ENCODE results near the gene SHISA3. TPM values are rescaled to one million over a fixed set of nuclear protein-coding genes. Genes with fewer than 3 reads are reported as not detected.

SHISA3 gene
- not detected in 2 replicates for total RNA-seq (2014; rRNA removed; shearing (Covaris generic); ENCODE audit: low replicate concordance)

DNA sequence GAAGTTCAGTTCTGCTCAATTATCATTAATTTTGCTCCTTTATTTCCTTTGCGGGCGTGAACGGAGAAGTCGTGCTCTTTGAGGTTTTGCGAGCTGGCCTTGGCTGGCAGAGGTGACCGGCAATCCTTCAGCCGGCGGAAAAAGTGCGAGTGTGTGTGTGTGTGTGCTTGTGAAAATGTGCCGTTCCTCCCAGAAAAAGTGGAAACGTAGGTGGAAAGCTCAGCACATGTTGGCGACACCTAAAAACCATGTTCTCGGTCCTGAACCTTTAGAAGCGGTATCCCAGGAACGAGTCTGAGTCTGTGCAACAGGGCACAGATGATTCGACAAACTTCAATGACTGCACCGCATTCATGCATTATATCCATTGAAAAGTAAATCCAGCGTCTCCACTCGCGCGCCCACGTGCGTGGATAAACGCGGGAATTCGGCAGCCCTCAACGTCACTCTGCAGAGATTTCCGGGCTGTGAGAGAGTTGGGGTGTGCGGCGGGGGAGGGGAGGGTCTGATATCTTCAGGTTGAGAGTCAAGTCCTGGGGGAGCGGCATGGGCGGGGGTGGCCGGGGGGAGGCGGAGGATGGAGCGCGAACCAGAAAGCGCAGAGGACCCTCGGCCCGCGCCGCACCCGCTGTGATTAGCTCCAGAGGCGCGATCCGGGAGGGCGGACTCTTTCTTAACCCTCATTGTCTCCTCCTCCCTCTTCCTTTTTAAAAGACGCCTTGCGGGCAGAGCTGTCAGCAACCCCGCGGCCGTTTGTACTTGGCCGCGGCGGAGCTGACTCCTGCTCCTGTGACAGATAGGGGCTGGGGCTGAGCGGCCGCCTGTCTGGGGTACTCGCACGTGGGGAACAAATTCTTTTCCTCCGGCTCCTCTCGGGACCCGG lies at the start of gene SHISA3:
TSS of gene SHISA3 (plus strand) at position 737 of the 883 bp plus-strand sequence. CDS start 569 bp downstream, outside the sequence.
- Histone ChIP-seq H3K4me3 (ENCODE audit: low read length) (no peak within 1 kb of the TSS), H3K9me2 (replicated peaks; ENCODE audit: insufficient read depth, low read length) (no peaks in the 10 kb centered on the region), H3K4me1 (ENCODE audit: low read length) (no peaks in the 10 kb centered on the region), H2AFZ (ENCODE audit: low read length) (no peak within 1 kb of the TSS), H3K79me2 (ENCODE audit: low read length) (no peaks in the 10 kb centered on the region), H3K9me3 (ENCODE audit: low read length) (no peaks in the 10 kb centered on the region), H3K36me3 (ENCODE audit: insufficient read depth, low read length) (no peaks in the 10 kb centered on the region), H3K27ac (ENCODE audit: low read length) (no peak within 1 kb of the TSS), H3K9ac (ENCODE audit: low read length) (no peak within 1 kb of the TSS), H3K4me2 (ENCODE audit: low read depth, low read length, poor library complexity, severe bottlenecking) (no peak within 1 kb of the TSS), H3K27me3 (ENCODE audit: low read length) (no peaks in the 10 kb centered on the region), H4K20me1 (ENCODE audit: insufficient read depth, low read depth, low read length) (no peaks in the 10 kb centered on the region)
- DNase-seq, result no peak

DNA sequence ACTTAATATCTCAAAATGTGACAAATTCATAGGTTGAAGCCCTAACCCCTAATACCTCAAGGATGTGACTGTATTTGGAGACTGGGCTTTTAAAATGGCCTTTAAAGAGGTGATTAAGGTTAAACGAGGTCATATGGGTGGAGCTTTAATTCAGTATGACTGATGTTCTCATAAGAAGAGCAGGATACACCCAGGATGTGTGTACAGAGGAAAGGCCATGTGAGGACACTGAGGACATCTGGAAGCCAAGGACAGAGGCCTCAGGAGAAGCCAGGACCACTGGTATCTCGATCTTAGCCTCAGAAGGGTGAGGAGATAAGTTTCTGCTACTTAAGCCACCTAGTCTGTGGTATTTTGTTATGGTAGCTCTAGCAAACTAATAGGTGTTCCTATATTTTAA lies 49.0 kb upstream of the SHISA3 start:
- Histone ChIP-seq H3K4me2 (ENCODE audit: low read depth, low read length, poor library complexity, severe bottlenecking) (no peak overlapping the region), H2AFZ (ENCODE audit: low read length) (no peak overlapping the region), H3K79me2 (ENCODE audit: low read length) (no peaks in the 10 kb centered on the region), H3K9me2 (replicated peaks; ENCODE audit: insufficient read depth, low read length) (no peaks in the 10 kb centered on the region), H3K36me3 (ENCODE audit: insufficient read depth, low read length) (no peaks in the 10 kb centered on the region), H3K4me1 (ENCODE audit: low read length) (peaks cover 2% of the 10 kb centered on the region; the same call in 1 of the 2 replicates), H3K9me3 (ENCODE audit: low read length) (no peaks in the 10 kb centered on the region), H3K27me3 (ENCODE audit: low read length) (no peaks in the 10 kb centered on the region), H4K20me1 (ENCODE audit: insufficient read depth, low read depth, low read length) (no peaks in the 10 kb centered on the region), H3K27ac (ENCODE audit: low read length) (no peak overlapping the region), H3K9ac (ENCODE audit: low read length) (no peak overlapping the region), H3K4me3 (ENCODE audit: low read length) (no peak overlapping the region)
- no peak for DNase-seq

DNA sequence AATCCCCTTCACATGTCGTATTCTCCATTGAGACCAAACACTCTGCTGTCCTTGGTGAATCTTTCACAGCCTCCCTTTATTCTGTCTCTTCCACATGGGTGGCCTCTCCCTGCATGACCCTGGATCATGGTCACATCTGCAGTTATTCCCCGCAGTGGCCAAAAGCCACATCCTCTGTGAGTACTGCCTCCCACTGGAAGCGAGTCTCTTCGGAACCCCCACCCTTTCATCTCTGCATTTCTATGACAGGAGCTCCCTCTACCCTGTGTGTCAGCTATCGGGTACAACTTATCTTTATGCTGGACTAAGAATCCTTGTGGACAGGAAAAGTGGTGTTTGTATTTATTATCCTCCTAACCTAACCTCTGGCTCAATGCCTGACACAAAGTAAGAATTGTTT lies 48.6 kb upstream of the SHISA3 start:
- no peak for DNase-seq
- H3K27ac ChIP-seq (ENCODE audit: low read length), result no peak overlapping the region
- no peaks in the 10 kb centered on the region for H4K20me1 ChIP-seq (ENCODE audit: insufficient read depth, low read depth, low read length)
- H3K9me2 ChIP-seq (replicated peaks; ENCODE audit: insufficient read depth, low read length), result no peaks in the 10 kb centered on the region
- H3K4me2 ChIP-seq (ENCODE audit: low read depth, low read length, poor library complexity, severe bottlenecking), result no peak overlapping the region
- H3K9ac ChIP-seq (ENCODE audit: low read length), result no peak overlapping the region
- H3K36me3 ChIP-seq (ENCODE audit: insufficient read depth, low read length), result no peaks in the 10 kb centered on the region
- peaks cover 2% of the 10 kb centered on the region; the same call in 1 of the 2 replicates for H3K4me1 ChIP-seq (ENCODE audit: low read length)
- no peaks in the 10 kb centered on the region for H3K79me2 ChIP-seq (ENCODE audit: low read length)
- H3K9me3 ChIP-seq (ENCODE audit: low read length), result no peaks in the 10 kb centered on the region
- no peak overlapping the region for H3K4me3 ChIP-seq (ENCODE audit: low read length)
- H2AFZ ChIP-seq (ENCODE audit: low read length), result no peak overlapping the region
- no peaks in the 10 kb centered on the region for H3K27me3 ChIP-seq (ENCODE audit: low read length)

DNA sequence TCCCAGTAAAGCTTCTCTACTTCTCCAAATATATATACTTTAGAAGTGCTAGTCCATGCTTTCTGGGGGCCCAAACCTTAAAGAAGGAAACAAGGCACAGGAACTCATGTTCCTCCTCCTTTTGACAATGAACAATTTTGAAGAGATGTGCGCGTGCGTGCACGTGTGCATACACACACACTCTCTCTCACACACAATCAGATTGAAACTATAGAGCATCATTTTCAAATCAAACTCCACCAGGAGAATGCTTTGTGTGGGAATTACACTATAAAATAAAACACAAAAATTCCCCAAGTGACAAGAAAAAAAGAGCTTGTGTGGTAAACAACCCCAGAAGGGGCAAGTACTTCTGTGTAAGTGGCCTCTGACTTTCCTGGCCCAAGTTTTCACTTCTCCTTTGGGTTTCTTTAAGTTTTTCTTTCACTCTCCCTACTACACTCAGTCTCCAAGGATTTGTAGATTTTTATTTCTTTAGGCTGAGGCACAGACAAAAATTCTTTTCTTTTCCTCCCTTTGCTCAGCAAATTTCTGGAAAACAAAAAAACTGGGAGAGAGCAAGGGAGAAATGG lies 46.6 kb upstream of the SHISA3 start:
- no peaks in the 10 kb centered on the region for H4K20me1 ChIP-seq (ENCODE audit: insufficient read depth, low read depth, low read length)
- H3K9me2 ChIP-seq (replicated peaks; ENCODE audit: insufficient read depth, low read length), result no peaks in the 10 kb centered on the region
- DNase-seq, result peak; percentile 15
- no peak overlapping the region for H3K27ac ChIP-seq (ENCODE audit: low read length)
- H3K27me3 ChIP-seq (ENCODE audit: low read length), result no peaks in the 10 kb centered on the region
- no peak overlapping the region for H3K4me2 ChIP-seq (ENCODE audit: low read depth, low read length, poor library complexity, severe bottlenecking)
- H3K79me2 ChIP-seq (ENCODE audit: low read length), result no peaks in the 10 kb centered on the region
- H3K4me1 ChIP-seq (ENCODE audit: low read length), result no peaks in the 10 kb centered on the region
- H3K9me3 ChIP-seq (ENCODE audit: low read length), result no peaks in the 10 kb centered on the region
- no peaks in the 10 kb centered on the region for H3K36me3 ChIP-seq (ENCODE audit: insufficient read depth, low read length)
- H2AFZ ChIP-seq (ENCODE audit: low read length), result no peak overlapping the region
- H3K9ac ChIP-seq (ENCODE audit: low read length), result no peak overlapping the region
- H3K4me3 ChIP-seq (ENCODE audit: low read length), result no peak overlapping the region

DNA sequence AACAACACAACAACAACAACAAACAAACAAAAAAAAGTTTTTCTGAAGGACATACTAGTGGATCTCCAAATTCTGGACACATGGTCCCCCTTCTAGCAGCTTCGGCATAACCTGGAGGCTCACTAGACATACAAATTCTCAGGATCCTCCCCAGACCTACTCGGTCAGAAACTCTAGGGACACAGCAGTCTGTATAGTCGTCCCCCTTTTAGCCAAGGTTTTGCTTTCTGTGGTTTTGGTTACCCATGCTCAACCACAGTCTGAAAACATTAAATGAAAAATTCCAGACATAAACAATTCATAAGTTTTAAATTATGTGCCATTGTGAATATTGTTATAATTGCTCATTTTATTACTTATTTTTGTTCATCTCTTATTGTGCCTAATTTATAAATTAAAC lies 45.2 kb upstream of the SHISA3 start:
- Histone ChIP-seq H3K36me3 (ENCODE audit: insufficient read depth, low read length) (no peaks in the 10 kb centered on the region), H3K9me2 (replicated peaks; ENCODE audit: insufficient read depth, low read length) (no peaks in the 10 kb centered on the region), H3K9ac (ENCODE audit: low read length) (no peak overlapping the region), H3K4me2 (ENCODE audit: low read depth, low read length, poor library complexity, severe bottlenecking) (no peak overlapping the region), H4K20me1 (ENCODE audit: insufficient read depth, low read depth, low read length) (no peaks in the 10 kb centered on the region), H3K79me2 (ENCODE audit: low read length) (no peaks in the 10 kb centered on the region), H3K27ac (ENCODE audit: low read length) (no peak overlapping the region), H3K9me3 (ENCODE audit: low read length) (no peaks in the 10 kb centered on the region), H3K27me3 (ENCODE audit: low read length) (no peaks in the 10 kb centered on the region), H2AFZ (ENCODE audit: low read length) (no peak overlapping the region), H3K4me1 (ENCODE audit: low read length) (no peaks in the 10 kb centered on the region), H3K4me3 (ENCODE audit: low read length) (no peak overlapping the region)
- no peak for DNase-seq

DNA sequence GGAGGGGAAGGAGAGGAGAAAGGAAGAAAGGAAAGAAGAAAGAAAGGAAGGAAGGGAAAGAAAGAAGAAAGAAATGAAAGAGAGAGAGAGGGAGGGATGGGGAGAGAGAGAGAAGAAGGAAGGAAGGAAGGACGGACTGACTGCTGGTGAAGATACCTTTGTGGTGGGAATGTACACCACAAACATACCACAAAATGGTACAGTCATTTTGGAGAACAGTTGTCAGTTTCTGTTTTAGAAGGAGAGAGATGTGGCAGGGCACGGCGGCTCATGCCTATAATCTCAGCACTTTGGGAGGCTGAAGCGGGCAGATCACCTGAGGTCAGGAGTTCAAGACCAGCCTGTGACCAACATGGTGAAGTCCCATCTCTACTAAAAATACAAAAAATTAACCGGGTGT lies 40.0 kb upstream of the SHISA3 start:
- no peak overlapping the region for H3K9ac ChIP-seq (ENCODE audit: low read length)
- no peak overlapping the region for H3K4me3 ChIP-seq (ENCODE audit: low read length)
- H2AFZ ChIP-seq (ENCODE audit: low read length), result no peak overlapping the region
- H3K4me2 ChIP-seq (ENCODE audit: low read depth, low read length, poor library complexity, severe bottlenecking), result no peak overlapping the region
- H3K27me3 ChIP-seq (ENCODE audit: low read length), result no peaks in the 10 kb centered on the region
- peak; percentile 10 for DNase-seq
- H4K20me1 ChIP-seq (ENCODE audit: insufficient read depth, low read depth, low read length), result no peaks in the 10 kb centered on the region
- no peak overlapping the region for H3K27ac ChIP-seq (ENCODE audit: low read length)
- no peaks in the 10 kb centered on the region for H3K36me3 ChIP-seq (ENCODE audit: insufficient read depth, low read length)
- no peaks in the 10 kb centered on the region for H3K4me1 ChIP-seq (ENCODE audit: low read length)
- H3K79me2 ChIP-seq (ENCODE audit: low read length), result no peaks in the 10 kb centered on the region
- H3K9me3 ChIP-seq (ENCODE audit: low read length), result no peaks in the 10 kb centered on the region
- H3K9me2 ChIP-seq (replicated peaks; ENCODE audit: insufficient read depth, low read length), result no peaks in the 10 kb centered on the region

DNA sequence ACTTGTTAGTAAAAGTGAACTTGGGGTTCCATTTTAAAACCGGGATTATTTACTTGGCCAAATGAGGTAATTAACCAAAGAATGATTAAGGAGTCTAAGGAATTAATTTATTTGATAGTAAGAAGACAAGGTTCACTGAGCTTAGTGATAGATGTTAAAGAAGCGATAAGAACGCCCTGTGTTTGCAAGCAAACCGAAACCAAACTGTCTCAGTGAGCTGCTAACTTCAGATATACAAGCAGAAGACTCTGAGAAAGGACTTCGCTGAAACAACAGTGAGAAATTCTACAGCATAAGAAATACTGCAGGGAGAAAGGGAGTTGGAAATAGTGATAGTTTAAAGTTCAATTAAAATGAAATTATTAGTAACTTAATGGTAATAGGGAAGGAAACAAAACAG lies 37.6 kb upstream of the SHISA3 start:
- Histone ChIP-seq H3K4me2 (ENCODE audit: low read depth, low read length, poor library complexity, severe bottlenecking) (peak overlapping the region; percentile 58), H3K4me1 (ENCODE audit: low read length) (no peaks in the 10 kb centered on the region), H3K9me3 (ENCODE audit: low read length) (no peaks in the 10 kb centered on the region), H2AFZ (ENCODE audit: low read length) (no peak overlapping the region), H3K27me3 (ENCODE audit: low read length) (no peaks in the 10 kb centered on the region), H3K27ac (ENCODE audit: low read length) (no peak overlapping the region), H3K36me3 (ENCODE audit: insufficient read depth, low read length) (no peaks in the 10 kb centered on the region), H4K20me1 (ENCODE audit: insufficient read depth, low read depth, low read length) (no peaks in the 10 kb centered on the region), H3K4me3 (ENCODE audit: low read length) (peak overlapping the region; percentile 44; the same call in 1 of the 2 replicates), H3K9me2 (replicated peaks; ENCODE audit: insufficient read depth, low read length) (no peaks in the 10 kb centered on the region), H3K79me2 (ENCODE audit: low read length) (no peaks in the 10 kb centered on the region), H3K9ac (ENCODE audit: low read length) (no peak overlapping the region)
- DNase-seq, result peak; percentile 37

DNA sequence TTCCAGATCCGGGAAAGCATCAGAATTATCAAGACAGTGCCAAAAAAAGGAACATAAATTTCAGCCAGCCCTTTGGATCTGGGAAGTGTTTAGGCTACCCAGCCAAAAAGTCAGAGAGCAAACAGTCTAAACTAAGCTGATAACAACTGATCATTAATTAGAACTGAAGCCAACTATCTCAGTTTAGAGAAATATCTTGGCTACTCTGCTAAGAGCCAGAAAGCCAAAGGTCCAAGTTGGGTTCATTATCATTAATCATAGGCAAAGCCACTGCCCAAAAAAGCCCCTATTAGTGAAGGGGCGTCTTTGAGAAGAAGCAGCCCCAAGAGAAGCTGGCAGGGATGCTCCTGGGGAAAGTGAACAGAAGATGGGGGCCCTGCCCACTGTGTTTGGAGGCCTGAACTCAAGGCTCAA lies 37.0 kb upstream of the SHISA3 start:
- no peaks in the 10 kb centered on the region for H3K9me3 ChIP-seq (ENCODE audit: low read length)
- H3K4me3 ChIP-seq (ENCODE audit: low read length), result 0 out of 2 replicates have a peak overlapping the region, but pooled peaks have one; percentile 44
- H3K4me2 ChIP-seq (ENCODE audit: low read depth, low read length, poor library complexity, severe bottlenecking), result peak overlapping the region; percentile 58
- no peak overlapping the region for H3K27ac ChIP-seq (ENCODE audit: low read length)
- H3K4me1 ChIP-seq (ENCODE audit: low read length), result no peaks in the 10 kb centered on the region
- no peaks in the 10 kb centered on the region for H3K79me2 ChIP-seq (ENCODE audit: low read length)
- H2AFZ ChIP-seq (ENCODE audit: low read length), result no peak overlapping the region
- H3K9me2 ChIP-seq (replicated peaks; ENCODE audit: insufficient read depth, low read length), result no peaks in the 10 kb centered on the region
- no peaks in the 10 kb centered on the region for H3K36me3 ChIP-seq (ENCODE audit: insufficient read depth, low read length)
- H3K27me3 ChIP-seq (ENCODE audit: low read length), result no peaks in the 10 kb centered on the region
- H4K20me1 ChIP-seq (ENCODE audit: insufficient read depth, low read depth, low read length), result no peaks in the 10 kb centered on the region
- no peak overlapping the region for H3K9ac ChIP-seq (ENCODE audit: low read length)
- no peak for DNase-seq
